Memory B cell (primary cell): ENCODE results near the gene PRRT1.
A peak's percentile ranks its signal among the peaks of the same experiment; 100 is the strongest.

Source experiments
- ATAC-seq: fragments of 150-1000 bp; cut with Tn5 transposase; 2 replicates; pipeline ENCODE4 v1.10.0; 2021; ENCODE audit warnings: low read depth, mild to moderate bottlenecking, moderate library complexity
- DNase-seq, 2 donors: peaks; one replicate each; pipeline ENCODE4 v3.0.0; 2022; ENCODE audit warnings: low spot score in 2 of 2
- H3K27ac Mint-ChIP-seq: one replicate; pipeline ENCODE4 v1.8.0; 2022; ENCODE audit warnings: mild to moderate bottlenecking, moderate library complexity, mixed read lengths
- H3K27me3 Mint-ChIP-seq: one replicate; pipeline ENCODE4 v1.8.0; 2022; ENCODE audit warnings: mixed read lengths
- H3K36me3 Mint-ChIP-seq: one replicate; pipeline ENCODE4 v1.8.0; 2022; ENCODE audit warnings: mild to moderate bottlenecking, mixed read lengths
- H3K4me1 Mint-ChIP-seq: one replicate; pipeline ENCODE4 v1.8.0; 2022; ENCODE audit warnings: mixed read lengths
- H3K4me3 Mint-ChIP-seq: one replicate; pipeline ENCODE4 v1.8.0; 2022; ENCODE audit warnings: mild to moderate bottlenecking, moderate library complexity, mixed read lengths
- H3K9me3 Mint-ChIP-seq: one replicate; pipeline ENCODE4 v1.8.0; 2022; ENCODE audit warnings: mixed read lengths

PRRT1 gene

GRCh38 chr6:32140420-32141046, 11.2 kb downstream of the PRRT1 start:
- no peak overlapping the region for H3K27ac Mint-ChIP-seq
- ATAC-seq (no peak), DNase-seq (no peak)
- H3K4me3 Mint-ChIP-seq: no peak overlapping the region
- no peaks in the 10 kb centered on the region for H3K4me1 Mint-ChIP-seq
- no peaks in the 10 kb centered on the region for H3K9me3 Mint-ChIP-seq
- H3K27me3 Mint-ChIP-seq: peaks cover 11% of the 10 kb centered on the region
- no peaks in the 10 kb centered on the region for H3K36me3 Mint-ChIP-seq

DNA sequence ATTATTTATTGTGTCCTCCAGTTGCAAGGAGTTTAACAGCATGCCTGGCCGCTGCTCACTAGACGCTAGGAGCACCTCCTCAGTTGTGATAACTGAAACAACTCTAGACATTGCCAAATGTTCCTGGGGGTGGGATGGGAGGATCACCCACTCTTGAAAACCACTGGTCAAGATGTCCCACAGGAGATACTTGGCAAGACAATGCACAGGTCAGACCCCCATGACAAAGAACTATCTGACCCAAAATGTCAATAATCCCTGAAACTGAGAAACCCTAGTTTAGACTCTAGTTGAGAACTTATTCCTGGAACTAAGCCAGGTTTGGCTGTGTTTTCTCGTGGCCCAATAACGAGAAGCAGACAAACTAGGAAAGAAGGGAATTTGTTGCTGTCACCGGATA, 12.1 kb downstream of the PRRT1 start:
- ATAC-seq: no peak
- no peak overlapping the region for H3K4me3 Mint-ChIP-seq

GRCh38 chr6:32137454-32137853, 14.3 kb downstream of the PRRT1 start:
- H3K27ac Mint-ChIP-seq: no peak overlapping the region
- DNase-seq: no peak

More for the DNA sequence above, 12.1 kb downstream of the PRRT1 start:
- DNase-seq: no peak
- Mint-ChIP-seq H3K4me1 (no peaks in the 10 kb centered on the region), H3K27ac (no peak overlapping the region), H3K27me3 (peaks cover 13% of the 10 kb centered on the region), H3K36me3 (no peaks in the 10 kb centered on the region), H3K9me3 (no peaks in the 10 kb centered on the region)

GRCh38 chr6:32133786-32134185, 18.0 kb downstream of the PRRT1 start:
- Mint-ChIP-seq H3K36me3 (no peaks in the 10 kb centered on the region), H3K4me3 (no peak overlapping the region), H3K4me1 (peaks cover 8% of the 10 kb centered on the region), H3K27me3 (peaks cover 3% of the 10 kb centered on the region), H3K9me3 (no peaks in the 10 kb centered on the region), H3K27ac (no peak overlapping the region)
- ATAC-seq (no peak), DNase-seq (no peak)

More at GRCh38 chr6:32137454-32137853, 14.3 kb downstream of the PRRT1 start:
- Mint-ChIP-seq H3K4me1 (no peaks in the 10 kb centered on the region), H3K4me3 (no peak overlapping the region), H3K36me3 (no peaks in the 10 kb centered on the region), H3K27me3 (peaks cover 13% of the 10 kb centered on the region), H3K9me3 (no peaks in the 10 kb centered on the region)
- ATAC-seq: no peak

DNA sequence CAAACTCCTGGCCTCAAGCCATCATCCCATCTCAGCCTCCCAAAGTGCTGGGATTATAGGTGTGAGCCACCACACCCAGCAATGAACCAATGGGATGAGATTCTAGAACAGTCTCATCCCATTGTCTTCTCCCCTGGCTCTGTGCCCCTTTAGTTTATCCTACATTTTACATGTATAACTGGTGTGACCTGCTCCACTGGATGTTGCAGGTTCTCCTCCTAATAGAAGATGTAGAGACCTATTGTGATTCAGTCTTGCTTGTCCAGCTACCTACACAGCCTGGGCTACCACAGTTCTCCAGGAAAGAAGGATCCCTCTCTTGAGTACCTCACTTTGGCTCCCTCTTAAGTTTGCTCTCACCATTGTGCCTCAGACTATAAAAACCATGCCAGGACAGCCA, 19.6 kb downstream of the PRRT1 start:
- Mint-ChIP-seq H3K36me3 (peaks cover under 1% of the 10 kb centered on the region), H3K9me3 (no peaks in the 10 kb centered on the region), H3K4me3 (no peak overlapping the region), H3K27ac (no peak overlapping the region), H3K27me3 (peaks cover 3% of the 10 kb centered on the region), H3K4me1 (peaks cover 18% of the 10 kb centered on the region)
- DNase-seq (no peak), ATAC-seq (no peak)

GRCh38 chr6:32131439-32131948, 20.2 kb downstream of the PRRT1 start:
- DNase-seq (no peak), ATAC-seq (no peak)
- H3K9me3 Mint-ChIP-seq: no peaks in the 10 kb centered on the region
- H3K4me3 Mint-ChIP-seq: peak overlapping the region; percentile 28
- peaks cover 6% of the 10 kb centered on the region for H3K36me3 Mint-ChIP-seq
- H3K27ac Mint-ChIP-seq: no peak overlapping the region
- peaks cover 24% of the 10 kb centered on the region for H3K4me1 Mint-ChIP-seq
- peaks cover 3% of the 10 kb centered on the region for H3K27me3 Mint-ChIP-seq

DNA sequence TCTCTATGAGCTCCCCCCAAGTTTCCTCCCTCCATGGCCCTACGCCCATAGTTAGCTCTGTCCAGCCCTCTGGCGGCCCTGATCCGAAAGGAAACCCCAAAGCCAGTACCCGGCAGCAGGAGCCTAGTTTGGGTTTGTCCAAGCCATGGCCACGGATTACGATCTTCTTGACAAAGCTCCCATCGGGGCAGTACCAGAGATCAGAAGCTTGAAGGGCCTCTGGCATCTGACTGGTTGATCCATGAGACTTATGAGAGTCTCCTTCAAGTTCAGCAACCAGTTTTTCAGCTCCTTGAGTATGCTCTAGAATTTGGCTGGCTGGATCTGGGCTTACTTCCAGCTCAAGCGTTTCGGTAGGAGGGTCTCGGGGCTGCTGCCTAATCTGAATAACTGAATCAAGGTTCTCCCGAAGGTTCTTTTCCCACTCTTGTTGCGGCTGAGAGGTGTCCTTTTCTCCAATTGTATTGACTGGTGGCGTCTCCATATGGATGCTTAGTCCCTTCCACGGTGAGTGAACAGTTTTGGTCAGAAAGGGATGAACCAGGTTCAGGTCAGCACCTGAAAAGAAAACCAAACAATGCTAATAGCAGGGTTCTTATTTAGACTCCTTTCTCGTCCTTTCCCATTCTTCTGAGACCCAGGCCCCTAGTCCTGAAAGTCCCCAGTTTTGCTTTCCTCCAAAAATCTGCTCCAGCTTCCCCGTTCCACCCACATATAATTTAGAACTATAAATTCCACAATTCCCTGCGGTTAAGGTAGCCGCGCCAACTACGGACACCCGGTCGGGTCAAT, 22.2 kb downstream of the PRRT1 start:
- H3K27me3 Mint-ChIP-seq: no peaks in the 10 kb centered on the region

GRCh38 chr6:32128751-32129296, 22.9 kb downstream of the PRRT1 start:
- Mint-ChIP-seq H3K27me3 (no peaks in the 10 kb centered on the region), H3K27ac (peak overlapping the region; percentile 97), H3K9me3 (no peaks in the 10 kb centered on the region), H3K36me3 (peaks cover 18% of the 10 kb centered on the region), H3K4me1 (peaks cover 32% of the 10 kb centered on the region), H3K4me3 (peak overlapping the region; percentile 99)
- no peak for DNase-seq
- ATAC-seq: no peak

More for the DNA sequence above, 22.2 kb downstream of the PRRT1 start:
- H3K4me1 Mint-ChIP-seq: peaks cover 28% of the 10 kb centered on the region
- no peaks in the 10 kb centered on the region for H3K9me3 Mint-ChIP-seq
- H3K27ac Mint-ChIP-seq: peak overlapping the region; percentile 89
- DNase-seq (no peak), ATAC-seq (no peak)
- peak overlapping the region; percentile 88 for H3K4me3 Mint-ChIP-seq
- H3K36me3 Mint-ChIP-seq: peaks cover 13% of the 10 kb centered on the region

GRCh38 chr6:32127717-32128592, 23.8 kb downstream of the PRRT1 start, which contains the start of gene ATF6B:
Gene ATF6B, minus strand, starts transcription at chr6:32128246. Its CDS starts 39 bp downstream, at chr6:32128207.
- H3K4me3 Mint-ChIP-seq: peak within 1 kb of the TSS; percentile 99
- H3K27ac Mint-ChIP-seq: peak within 1 kb of the TSS; percentile 97
- no peaks in the 10 kb centered on the region for H3K27me3 Mint-ChIP-seq
- no peaks in the 10 kb centered on the region for H3K9me3 Mint-ChIP-seq
- peak; percentile 78 to 91 for DNase-seq
- peaks cover 18% of the 10 kb centered on the region for H3K36me3 Mint-ChIP-seq
- ATAC-seq: peak; percentile 91
- H3K4me1 Mint-ChIP-seq: peaks cover 32% of the 10 kb centered on the region

- Mint-ChIP-seq H3K4me1 (peaks cover 32% of the 10 kb centered on the region), H3K27ac (peak overlapping the region; percentile 97), H3K27me3 (no peaks in the 10 kb centered on the region), H3K9me3 (no peaks in the 10 kb centered on the region), H3K4me3 (peak overlapping the region; percentile 99), H3K36me3 (peaks cover 18% of the 10 kb centered on the region)
- no peak for ATAC-seq
- DNase-seq: no peak
These were observed 24.4 kb downstream of the PRRT1 start for GRCh38 chr6:32127409-32127716.

DNA sequence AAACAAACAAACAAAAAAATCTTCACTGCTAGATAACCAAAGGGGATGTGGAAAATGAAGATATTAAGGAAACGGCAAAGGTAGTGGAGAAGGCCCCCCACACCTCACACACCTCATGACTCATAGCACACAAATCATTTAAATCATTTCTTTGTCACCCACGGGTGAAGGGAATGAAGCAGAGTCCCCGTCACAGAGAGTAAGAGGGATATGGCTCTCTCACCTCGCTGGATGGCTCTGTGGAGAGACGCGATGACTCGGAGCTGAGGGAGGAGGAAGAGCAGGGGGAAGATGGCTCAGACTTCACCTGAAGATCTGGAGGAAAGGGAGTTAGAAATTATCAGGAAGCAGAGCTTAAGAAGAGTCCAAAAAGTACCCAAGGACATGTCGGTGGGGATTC, 24.9 kb downstream of the PRRT1 start:
- Mint-ChIP-seq H3K4me1 (peaks cover 32% of the 10 kb centered on the region), H3K27ac (peak overlapping the region; percentile 97), H3K9me3 (no peaks in the 10 kb centered on the region), H3K4me3 (peak overlapping the region; percentile 99), H3K36me3 (peaks cover 21% of the 10 kb centered on the region), H3K27me3 (no peaks in the 10 kb centered on the region)
- DNase-seq: no peak
- ATAC-seq: no peak

DNA sequence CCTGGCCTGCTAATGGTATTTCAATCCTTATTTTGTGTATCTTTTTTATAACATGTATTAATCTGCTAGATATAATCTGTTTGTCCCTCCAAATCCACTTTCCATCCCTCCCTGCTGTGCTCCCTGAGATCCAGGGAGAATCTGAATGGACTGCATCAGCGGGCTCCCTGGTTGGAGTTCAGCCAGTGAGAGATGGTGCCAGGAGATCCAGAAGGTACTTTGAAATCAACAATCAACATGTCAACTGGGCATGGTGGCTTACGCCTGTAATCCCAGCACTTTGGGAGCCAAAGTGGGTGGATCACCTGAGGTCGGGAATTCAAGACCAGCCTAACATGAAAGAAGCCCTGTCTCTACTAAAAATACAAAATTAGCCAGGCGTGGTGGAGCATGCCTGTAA, 28.1 kb downstream of the PRRT1 start:
- H3K36me3 Mint-ChIP-seq: peaks cover 42% of the 10 kb centered on the region
- ATAC-seq: no peak
- no peak overlapping the region for H3K4me3 Mint-ChIP-seq
- peaks cover 31% of the 10 kb centered on the region for H3K4me1 Mint-ChIP-seq
- no peak overlapping the region for H3K27ac Mint-ChIP-seq
- no peaks in the 10 kb centered on the region for H3K9me3 Mint-ChIP-seq
- H3K27me3 Mint-ChIP-seq: no peaks in the 10 kb centered on the region
- no peak for DNase-seq

GRCh38 chr6:32120573-32121059, 31.1 kb downstream of the PRRT1 start:
- DNase-seq (no peak), ATAC-seq (no peak)
- H3K9me3 Mint-ChIP-seq: no peaks in the 10 kb centered on the region
- H3K27me3 Mint-ChIP-seq: no peaks in the 10 kb centered on the region
- H3K36me3 Mint-ChIP-seq: peaks cover 41% of the 10 kb centered on the region
- peaks cover 18% of the 10 kb centered on the region for H3K4me1 Mint-ChIP-seq
- H3K27ac Mint-ChIP-seq: peak overlapping the region; percentile 55
- H3K4me3 Mint-ChIP-seq: no peak overlapping the region
